Right renal pelvis (tissue), 4 donors: Measurements from ENCODE around the gene N4BP2L1. TPM values are rescaled to one million over a fixed set of nuclear protein-coding genes. Genes with fewer than 3 reads are reported as not detected.
A peak's percentile ranks its signal among the peaks of the same experiment; 100 is the strongest.

ENCODE experiments used
- DNase-seq, 4 donors: peaks; one replicate each; pipeline ENCODE4 v3.0.0-alpha.2; 2013; ENCODE audit warnings: low read depth in 4 of 4, low spot score in 3 of 4, missing footprints in 1 of 4
- polyA plus RNA-seq, 4 donors: library from polyadenylated mRNA; unstranded; fragments of 120-200 nt; gene quantifications; one replicate each; pipeline ENCODE4 v1.2.1, GENCODE V29; 2013; ENCODE audit not compliant: insufficient read length in 4 of 4

The N4BP2L1 gene
- 10 to 100 TPM; 19.1 to 24.7 (median 21.6) TPM for polyA plus RNA-seq

DNA sequence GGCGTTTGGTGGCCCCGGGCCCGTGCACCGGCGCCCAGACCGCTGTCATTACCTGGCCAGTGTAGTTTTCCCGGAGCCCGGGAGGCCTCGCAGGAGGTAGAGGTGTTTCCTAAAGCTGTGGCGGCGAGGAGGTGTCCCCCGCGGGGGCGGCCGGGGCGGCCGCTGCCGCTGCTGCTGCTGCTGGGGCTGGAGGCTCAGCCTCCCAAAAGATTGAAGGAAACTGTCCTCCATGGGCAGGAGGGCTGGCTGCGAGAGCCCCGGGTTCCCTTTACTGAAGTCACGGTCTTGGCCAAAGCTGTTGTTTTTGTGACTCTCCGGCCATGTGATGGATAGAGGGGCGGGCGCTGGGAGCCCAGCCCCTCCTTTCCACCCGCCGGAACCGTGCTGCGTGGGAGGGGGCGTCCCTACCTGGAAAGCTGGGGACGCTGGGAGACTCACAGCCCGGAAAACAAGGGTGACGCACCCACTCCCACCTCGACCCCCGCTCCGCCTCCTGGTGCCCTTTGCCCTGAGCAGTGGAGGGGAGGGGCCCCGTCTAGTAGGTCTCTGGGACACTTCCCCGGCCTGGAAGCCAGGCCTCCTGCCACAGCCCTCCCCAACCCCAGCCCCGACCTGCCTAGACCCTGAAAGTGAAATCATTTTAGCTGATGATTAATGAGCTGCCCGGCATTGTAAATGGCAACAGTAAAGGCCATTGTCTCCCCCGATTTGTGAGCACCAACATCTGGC is at the start of gene N4BP2L1:
Gene N4BP2L1, minus strand, starts transcription at position 279 of the 729 bp plus-strand sequence. Its CDS starts 48 bp downstream, at position 231.
- DNase-seq = peak in 3 of 4 donors; percentile 67 to 70 (median 69)

DNA sequence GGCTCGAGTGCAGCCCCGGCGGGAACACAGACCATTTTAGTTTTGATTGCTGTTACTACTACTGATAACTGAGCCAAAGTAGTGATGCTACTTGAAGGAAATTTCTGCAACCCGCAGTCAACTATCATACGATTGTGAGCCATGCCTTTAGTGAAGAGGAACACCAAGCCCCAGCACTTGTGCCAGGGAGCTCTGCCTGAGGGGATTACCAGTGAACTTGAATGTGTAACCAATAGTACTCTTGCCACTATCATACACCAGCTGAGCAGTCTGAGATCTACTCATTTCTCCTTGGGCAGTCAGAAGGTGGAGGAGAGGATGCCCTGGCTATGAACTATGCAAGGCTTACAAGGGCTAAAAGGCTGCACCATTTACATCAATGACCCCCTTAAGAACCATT is 49.0 kb upstream of the N4BP2L1 start:
- DNase-seq = no peak

DNA sequence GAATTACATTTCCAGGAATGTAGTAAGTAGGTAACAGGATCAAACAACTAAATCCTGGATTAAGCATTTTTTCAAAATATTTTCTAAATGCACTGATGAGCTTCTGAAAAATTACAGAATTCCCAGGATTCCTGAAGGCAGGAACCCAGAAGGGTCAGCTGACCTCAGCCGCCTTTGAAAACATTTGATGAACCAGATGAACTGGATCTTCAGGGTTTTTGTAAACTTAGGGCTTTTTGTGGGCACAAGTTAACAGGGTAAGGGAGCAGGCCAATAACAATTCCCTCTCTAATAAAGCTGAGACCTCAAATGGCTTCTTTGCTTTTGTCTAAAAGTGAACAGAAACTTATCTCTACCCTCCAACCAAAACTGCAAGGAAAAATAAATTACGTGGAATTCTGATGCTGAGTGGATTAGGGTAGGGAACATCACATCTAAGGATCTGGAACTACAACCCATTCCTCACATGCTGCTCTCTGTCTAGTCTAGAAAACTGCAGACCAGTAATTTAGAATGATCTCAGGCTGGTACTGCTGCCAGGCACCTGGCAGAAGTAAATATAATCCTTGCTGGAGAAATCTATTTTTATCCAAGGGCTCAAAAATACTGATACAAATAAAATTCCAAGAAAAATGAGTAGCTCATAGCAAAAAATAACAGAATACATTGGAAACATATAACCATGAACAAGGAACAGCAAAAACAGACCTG is 48.2 kb upstream of the N4BP2L1 start:
- DNase-seq = no peak

DNA sequence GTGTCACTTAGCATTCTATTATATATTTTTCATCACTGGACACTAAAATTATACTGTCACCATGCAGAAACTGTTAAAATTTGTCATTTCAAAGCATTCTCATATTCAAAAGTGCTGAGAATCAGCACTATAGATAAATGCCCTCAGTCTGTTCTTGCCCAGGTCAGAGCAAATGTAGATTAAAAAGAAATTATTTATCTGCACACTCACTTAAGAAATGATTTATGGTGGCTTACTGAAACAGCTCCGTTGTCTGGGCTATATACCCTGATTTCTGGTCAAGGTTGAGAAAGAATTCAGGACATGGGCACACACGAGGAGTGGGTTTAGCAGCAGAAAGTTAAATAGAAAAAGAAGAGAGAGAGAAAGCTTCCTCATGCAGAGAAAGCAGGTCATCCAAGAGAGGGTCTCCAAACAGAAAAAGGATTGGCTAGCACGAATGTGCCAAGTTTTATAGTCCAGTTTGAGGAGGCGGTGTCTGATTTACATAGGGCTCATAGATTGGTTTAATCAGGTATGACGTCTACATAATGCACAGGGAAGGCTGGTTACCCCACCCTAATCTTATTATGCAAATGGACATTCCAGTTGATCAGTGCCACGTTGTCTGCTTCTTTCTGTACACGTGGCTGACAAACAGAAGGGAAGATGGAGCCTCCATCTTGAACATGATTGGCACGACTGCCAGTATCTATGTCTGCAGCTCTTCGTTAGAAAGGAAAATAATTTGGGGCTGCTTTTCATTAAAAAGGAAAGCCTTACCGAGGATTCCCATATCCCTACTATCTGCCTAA is 47.3 kb upstream of the N4BP2L1 start:
- DNase-seq = no peak

GRCh38 chr13:32473650-32474049 is 45.7 kb upstream of the N4BP2L1 start:
- DNase-seq = no peak

GRCh38 chr13:32472194-32472621 is 44.3 kb upstream of the N4BP2L1 start:
- DNase-seq = no peak

- DNase-seq = peak in 1 of 4 donors; percentile 22
These were observed 43.4 kb upstream of the N4BP2L1 start for GRCh38 chr13:32471187-32471922.

DNA sequence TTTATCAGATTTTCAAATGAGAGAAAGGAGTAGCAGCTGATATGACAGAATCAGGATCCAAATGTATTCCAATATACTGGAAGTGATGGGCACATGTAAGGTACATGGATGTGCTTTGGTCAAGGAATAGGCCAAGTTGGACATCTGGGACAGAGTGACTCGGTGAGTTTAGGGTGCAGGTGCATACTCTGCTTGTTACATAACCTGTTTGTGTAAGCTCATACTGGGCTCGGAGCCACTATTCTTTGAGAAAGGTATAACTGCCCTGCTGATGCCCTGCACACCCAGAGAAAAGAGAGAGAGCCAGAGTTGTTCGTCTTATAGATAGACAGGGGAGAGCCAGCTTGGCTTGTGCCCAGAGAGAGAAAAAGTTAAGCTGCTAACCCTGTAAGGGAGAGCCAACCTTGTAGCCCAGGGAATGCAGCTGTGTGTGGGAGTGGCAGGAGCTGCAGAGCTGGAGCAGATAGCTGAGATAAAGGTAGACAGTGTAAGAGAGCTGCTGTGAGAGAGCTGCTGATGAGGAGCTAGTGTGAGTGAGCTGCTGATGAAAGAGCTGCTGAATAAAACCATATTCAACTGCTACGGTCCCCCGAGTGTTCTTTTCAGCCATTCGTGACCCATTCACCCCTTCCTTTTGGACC is 40.7 kb upstream of the N4BP2L1 start:
- no peak for DNase-seq

- no peak for DNase-seq
These were observed 28.7 kb upstream of the N4BP2L1 start for GRCh38 chr13:32456591-32456990.

- no peak for DNase-seq
These were observed 27.6 kb upstream of the N4BP2L1 start for GRCh38 chr13:32455594-32455903.

DNA sequence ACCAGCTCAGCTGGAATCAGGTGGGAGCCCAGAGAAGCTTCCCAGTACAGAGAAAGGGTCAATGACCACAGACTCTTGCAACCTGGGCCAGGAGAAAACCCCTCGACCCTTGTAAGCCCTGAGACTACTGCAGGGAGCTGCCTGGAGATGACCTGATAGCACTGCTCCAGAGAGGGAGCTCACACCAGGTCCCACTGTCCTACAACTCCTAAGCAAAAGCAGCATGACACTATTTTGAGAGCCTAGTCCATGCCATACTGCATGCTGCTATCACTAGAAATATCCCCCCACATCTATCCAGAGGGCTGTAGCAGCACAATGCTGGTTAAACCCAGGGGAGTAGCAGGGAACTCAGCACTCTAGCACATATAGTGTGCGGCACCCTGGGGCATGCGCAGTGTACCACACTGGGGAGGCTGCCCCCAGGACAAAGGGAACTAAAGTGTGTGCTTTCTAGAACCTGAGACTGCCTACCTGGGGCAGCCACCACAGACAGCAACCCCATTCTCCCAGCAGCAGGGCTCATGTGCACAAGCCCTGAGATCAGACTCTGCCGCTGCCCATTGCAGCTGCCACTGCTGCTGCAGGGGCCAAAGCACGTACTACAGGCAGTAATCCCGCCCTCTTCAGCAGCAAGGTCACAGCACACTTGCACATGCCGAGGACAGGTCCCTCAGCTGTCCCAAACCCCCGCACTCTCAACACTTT is 27.1 kb upstream of the N4BP2L1 start:
- no peak for DNase-seq

DNA sequence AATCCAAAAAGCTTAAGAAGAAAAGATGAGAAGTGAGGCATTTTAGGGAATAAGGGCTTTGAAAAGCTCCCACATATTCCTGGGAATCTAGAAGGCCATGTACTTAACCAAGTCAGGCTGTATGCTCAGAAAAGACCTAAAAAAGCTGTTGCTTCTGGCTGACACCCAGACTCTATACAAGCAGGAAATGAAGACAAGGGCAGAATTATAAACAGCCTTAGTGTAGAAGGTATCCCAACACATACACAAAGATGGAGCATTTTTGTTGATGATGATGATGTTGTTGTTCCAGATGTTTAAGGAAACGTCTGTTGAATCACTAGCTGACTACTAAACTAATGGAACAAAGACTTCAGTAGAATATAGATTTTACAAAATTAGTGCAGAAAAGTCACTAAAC is 26.1 kb upstream of the N4BP2L1 start:
- no peak for DNase-seq

- DNase-seq = no peak
These were observed 21.0 kb upstream of the N4BP2L1 start for GRCh38 chr13:32448972-32449371.

- DNase-seq = no peak
These were observed 20.1 kb upstream of the N4BP2L1 start for GRCh38 chr13:32447894-32448623.

DNA sequence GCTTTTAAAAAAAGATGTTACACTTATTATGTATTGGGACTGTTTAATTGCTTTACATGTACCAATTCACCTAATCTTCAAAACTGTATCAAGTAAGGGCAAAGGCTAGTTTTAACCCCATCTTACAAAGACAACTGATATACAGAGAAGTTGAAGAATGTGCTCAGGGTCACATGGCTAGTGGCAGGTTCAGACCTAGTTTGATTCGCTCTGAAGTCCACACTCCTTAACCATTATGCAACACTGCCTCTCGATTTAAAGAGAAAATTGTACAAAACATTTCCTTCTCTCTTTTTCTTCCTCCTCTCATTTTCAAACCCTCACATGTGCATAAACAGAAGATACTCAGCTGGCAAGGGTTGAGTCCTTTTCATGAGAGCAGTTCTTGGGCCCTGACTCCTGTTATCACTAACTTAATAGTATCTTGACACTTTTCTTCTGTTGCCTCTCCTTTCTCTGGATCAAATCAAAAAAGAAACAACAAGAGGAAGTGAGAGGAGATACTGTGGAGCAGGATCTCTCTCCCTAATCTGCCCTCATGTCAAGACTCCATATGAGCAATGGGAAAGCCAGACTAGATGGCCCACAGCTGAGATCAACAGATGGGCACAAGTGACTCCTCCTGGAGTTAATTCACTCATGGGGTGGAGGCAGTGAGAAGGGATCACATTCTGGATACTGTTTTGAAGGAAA is 19.0 kb upstream of the N4BP2L1 start:
- no peak for DNase-seq

DNA sequence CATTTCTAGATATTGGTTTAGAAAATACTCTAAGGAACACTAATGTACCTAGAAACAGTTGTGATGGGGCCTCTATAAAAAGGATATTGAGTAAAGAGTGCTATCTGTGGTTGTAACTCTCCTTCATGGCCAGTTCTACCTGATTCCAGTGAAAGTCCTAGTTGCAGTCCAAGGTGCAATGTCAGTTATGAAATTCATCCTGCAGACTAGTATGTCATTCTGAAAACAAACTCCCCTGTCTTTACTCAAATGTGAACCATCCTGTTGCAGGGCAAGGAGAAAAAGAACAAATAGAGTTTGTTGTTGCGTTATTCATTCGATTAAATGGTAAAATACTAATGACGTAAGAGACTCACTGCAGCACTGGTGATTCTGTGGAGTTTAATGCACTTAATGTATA is 18.3 kb upstream of the N4BP2L1 start:
- DNase-seq = no peak

DNA sequence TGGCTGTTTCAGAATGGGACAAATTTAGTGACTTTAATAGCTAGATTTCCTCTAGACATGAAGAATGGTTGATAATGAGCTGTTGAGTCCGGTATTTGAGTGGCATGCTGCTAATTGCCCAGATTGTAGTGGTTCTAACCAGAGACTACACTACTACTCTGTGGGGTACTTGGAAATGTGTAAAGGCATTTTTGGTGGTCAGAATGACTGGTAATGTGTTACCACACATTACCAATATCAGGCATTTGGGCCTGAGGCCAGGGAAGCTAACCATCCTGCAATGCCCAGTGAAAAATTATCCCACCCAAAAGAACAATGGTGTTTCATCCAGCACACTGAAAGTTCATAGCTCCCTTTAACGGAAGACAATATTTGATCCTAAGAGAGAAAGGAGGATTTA is 17.5 kb upstream of the N4BP2L1 start:
- DNase-seq = no peak

GRCh38 chr13:32443111-32443510 is 15.2 kb upstream of the N4BP2L1 start:
- DNase-seq = no peak
